ENCODE results near the gene ITGB2.

The ITGB2 gene

DNA sequence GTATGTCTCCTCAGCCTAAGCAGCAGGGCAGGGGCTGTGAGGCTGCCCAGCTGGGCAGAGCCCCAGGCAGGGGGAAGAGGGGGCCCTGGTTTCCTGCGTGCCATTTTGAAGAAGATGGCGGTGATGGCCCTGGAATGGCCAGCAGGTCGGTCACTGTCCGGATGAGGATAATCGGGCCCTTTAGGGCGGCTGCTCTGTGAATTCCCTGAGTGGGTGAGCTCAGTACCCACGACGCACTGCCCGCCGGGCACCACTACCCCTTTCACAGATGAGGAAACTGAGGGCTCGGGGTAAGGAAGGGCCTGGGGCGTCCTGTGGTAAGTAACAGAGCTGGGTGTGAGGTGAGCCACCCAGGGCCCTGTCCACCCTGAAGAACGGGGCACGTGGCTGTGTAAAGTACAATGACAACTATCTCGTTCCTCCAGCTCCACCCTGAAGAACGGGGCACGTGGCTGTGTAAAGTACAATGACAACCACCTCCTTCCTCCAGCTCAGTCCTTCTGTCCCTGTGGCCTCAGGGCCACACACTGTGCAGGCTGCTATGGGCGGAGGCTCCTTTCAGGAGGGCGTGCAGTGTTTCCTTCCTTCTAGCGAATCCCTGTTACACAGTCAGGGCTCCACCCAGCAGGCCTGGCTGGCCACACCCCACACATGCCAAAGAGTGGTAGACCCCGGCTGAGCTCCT lies 23.2 kb downstream of the ITGB2 start:
- no peak for DNase-seq (ENCODE audit: low read depth in 2 of 2)

DNA sequence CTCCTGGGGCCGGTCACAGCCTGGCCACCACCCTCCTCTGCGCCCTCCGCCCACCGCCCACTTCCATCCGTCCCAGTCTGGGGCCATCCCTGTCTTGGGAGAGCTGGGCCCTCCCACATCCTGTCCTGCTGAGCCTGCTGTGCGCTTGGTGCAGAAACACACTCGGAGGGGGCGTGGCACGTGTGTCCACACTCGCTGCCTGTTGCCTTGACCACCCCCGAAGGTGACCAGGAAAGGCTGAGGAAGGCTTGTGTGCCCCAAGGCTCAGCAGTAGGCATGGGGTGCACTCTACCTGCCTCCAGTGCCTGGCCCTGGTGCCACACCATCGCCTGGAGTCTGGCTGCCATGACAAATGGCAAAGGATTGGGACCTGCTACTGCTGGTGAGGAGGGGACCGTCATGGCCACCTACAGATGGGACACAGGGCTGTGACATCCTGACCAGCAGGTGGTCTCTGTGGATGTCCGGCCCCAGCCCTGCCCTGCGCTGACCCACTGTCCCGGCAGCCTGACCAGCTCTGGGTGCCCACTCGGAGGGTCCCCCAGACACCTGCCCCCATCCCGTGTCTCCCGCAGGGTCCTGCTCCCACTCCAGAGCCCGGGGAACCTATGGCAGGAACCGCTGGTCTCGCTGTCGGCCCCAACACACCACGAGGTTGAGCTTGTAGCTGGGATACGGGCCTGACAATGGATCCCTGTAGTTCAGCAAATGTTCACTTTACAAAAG lies 24.0 kb downstream of the ITGB2 start:
- DNase-seq (ENCODE audit: low read depth in 2 of 2): no peak

DNA sequence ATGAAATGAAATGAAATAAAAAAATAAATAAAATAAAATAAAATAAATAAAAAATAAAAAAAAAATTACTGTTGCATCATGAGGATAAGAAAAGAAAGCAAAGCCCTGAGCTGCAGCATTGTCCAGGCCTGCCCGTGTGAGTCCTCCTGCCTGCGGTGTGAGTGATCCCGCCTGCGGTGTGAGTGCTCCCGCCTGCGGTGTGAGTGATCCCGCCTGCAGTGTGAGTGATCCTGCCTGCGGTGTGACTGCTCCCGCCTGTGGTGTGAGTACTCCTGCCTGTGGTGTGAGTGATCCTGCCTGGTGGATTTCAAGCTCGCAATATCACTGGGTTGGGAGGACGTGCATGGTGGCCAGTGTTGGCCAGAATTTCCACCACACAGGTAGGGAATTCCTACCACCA lies 24.8 kb downstream of the ITGB2 start:
- no peak for DNase-seq (ENCODE audit: low read depth in 2 of 2)

DNA sequence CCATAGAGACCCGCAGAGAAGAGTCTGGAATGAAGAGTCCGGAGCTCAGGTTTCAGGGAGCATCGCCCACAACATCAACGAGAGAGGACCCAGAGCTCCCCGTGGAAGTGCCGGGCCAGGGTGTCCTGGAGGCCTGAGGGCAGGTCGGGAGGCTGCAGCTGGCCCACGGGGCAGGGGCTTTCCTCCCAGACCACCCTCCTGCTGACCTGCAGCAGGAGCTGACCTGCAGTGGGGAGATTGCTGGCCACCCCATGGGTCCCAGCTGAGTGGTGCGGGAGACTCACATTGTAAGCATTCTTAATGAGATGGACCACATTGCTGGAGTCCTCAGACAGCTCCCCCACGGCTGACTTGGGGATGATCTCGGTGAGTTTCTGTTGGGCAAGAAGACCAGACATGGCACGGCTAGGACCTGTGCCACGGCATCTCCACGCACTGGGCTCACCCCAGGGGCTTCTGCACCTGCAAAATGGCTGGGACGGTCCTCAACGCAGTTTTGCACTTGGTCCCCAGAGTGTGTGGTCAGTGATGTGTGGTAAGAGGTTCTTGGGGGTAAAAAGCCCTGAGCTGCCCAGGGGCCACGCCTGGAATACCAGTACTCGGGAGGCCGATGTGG lies 25.9 kb downstream of the ITGB2 start:
- DNase-seq (ENCODE audit: low read depth in 2 of 2): no peak

GRCh38 chr21:44893948-44894656 lies 26.6 kb downstream of the ITGB2 start:
- DNase-seq (ENCODE audit: low read depth in 2 of 2): no peak

GRCh38 chr21:44893278-44893556 lies 27.5 kb downstream of the ITGB2 start:
- no peak for DNase-seq (ENCODE audit: low read depth in 2 of 2)

- DNase-seq (ENCODE audit: low read depth in 2 of 2): peak in 1 of 2 donors; percentile 64
These were observed 28.0 kb downstream of the ITGB2 start for GRCh38 chr21:44892536-44893277.

DNA sequence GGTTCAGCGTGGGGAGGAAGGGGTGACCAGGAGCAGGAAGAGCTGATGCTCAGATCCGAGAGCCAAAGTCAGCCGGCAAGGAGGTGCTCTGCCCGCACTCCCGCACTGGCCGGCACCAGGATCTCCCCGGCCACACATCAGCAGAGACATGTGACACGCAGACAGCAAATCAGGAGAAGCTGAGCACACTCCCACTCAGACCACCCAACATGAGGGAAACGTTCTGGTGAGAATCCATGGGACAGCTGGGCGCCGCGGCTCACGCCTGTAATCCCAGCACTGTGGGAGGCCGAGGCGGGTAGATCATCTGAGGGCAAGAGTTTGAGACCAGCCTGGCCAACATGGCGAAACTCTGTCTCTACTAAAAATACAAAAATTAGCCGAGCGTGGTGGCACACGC lies 28.6 kb downstream of the ITGB2 start:
- no peak for DNase-seq (ENCODE audit: low read depth in 2 of 2)

GRCh38 chr21:44891631-44892031 lies 29.1 kb downstream of the ITGB2 start:
- no peak for DNase-seq (ENCODE audit: low read depth in 2 of 2)

GRCh38 chr21:44890961-44891541 lies 29.6 kb downstream of the ITGB2 start:
- no peak for DNase-seq (ENCODE audit: low read depth in 2 of 2)

DNA sequence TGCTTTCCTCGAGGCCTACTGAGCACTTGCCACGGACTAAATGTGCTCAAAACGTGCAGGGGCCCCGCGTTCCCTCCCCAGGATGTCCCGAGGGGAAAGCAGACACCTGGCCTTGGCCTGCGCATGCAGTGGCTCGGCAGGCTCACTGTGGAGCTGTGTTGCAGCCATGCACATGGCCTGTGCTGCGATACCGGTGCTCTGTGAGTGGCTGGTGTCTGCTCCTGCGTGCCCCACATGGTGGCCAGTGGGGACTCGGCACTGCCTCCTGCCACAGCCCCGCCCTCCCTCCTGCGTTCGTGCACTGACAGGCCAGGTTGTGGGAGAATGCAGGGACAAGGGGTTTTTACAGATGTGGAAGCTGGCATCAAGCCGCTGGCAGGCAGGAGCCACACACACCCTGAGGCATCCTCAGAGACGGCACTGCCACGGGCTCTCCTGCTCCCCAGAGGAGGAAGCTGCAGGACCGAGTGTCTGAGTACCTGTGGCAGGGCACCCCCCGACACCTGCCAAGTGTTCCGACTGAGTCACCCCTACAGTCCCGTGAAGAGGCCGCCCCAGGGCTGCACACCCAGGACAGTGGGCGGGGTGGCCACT lies 30.3 kb downstream of the ITGB2 start:
- DNase-seq (ENCODE audit: low read depth in 2 of 2): no peak

- DNase-seq (ENCODE audit: low read depth in 2 of 2): no peak
These were observed 30.9 kb downstream of the ITGB2 start for GRCh38 chr21:44889625-44890337.

DNA sequence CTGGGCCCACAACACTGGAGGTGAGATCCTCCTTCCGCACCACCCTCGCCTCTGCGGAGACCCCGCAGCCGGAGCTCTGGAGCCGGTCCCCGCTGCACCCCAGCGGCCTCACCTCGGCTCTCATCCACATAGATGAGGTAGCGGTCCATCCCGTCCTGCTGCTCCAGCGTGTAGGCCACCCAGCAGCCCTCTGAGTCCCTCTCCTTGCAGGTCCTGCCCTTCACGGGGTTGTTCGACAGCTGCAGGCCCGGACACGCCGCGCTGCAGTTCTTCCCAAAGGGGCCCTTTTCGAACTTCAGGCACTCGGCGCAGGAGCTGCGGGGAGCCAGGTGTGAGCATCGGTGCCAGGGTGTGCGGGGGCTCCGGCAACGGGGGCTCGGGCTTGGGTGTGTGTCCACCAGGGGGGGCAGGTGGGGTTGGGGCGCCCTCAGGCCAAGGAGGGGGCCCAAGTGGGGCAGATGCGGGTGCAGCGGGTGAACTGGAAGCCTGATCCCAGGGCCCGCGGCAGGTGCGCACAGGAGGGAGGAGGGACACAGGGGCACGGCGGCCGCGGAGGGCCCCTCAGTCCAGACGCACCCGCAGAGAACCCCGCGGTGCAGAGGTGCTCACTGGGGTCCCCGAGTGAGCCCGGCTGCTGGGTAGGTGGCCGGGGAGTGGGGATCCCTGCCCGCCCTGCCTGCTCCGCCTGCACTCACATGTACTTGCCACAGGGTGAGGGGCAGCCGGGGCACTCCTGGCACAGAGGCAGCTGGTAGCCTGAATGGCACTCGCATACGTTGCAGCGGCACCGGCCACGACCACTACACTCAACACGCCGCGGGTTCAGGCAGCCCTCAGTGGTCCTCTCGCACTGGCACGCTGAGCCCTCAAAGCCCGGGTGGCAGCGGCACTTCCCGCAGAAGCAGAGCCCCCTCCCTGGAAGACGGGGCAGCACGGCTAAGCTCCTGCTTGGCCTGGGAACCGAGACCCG lies 31.8 kb downstream of the ITGB2 start:
- no peak for DNase-seq (ENCODE audit: low read depth in 2 of 2)

DNA sequence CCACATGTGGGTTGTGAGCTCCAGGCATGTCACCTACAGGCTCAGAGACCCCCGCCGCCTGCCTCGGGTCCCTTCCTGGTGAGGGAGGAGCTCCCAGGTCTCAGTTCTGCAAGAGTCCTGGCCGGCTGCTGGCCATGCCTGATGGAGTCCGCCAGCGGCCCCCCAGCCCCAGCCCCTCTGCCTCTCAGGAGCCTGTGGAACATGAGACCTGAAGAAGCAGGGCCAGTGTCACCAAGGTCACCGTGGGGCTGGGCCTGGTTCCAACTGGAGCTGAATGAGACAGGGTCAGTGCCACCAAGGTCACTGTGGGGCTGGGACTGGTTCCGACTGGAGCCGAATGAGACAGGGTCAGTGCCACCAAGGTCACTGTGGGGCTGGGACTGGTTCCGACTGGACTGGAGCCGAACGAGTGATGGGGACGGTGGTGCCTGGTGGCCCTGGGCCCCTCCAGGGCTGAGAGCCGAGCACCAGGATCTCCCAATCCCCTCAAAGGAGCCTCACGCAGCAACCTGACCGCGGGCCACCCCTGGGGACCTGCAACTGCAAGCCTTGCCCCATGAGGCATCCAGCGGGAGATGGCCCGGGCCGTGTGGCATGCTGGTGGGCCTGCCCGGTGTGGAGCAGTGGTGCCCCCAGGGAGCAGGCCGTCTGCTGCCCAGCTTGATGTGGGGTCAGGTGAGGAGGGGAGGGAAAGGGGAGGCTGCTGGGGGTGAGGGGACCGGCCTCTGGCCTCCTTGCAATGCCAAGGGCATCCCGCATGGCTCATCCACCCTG lies 32.7 kb downstream of the ITGB2 start:
- no peak for DNase-seq (ENCODE audit: low read depth in 2 of 2)

- DNase-seq (ENCODE audit: low read depth in 2 of 2): no peak
These were observed 33.4 kb downstream of the ITGB2 start for GRCh38 chr21:44887126-44887806.

DNA sequence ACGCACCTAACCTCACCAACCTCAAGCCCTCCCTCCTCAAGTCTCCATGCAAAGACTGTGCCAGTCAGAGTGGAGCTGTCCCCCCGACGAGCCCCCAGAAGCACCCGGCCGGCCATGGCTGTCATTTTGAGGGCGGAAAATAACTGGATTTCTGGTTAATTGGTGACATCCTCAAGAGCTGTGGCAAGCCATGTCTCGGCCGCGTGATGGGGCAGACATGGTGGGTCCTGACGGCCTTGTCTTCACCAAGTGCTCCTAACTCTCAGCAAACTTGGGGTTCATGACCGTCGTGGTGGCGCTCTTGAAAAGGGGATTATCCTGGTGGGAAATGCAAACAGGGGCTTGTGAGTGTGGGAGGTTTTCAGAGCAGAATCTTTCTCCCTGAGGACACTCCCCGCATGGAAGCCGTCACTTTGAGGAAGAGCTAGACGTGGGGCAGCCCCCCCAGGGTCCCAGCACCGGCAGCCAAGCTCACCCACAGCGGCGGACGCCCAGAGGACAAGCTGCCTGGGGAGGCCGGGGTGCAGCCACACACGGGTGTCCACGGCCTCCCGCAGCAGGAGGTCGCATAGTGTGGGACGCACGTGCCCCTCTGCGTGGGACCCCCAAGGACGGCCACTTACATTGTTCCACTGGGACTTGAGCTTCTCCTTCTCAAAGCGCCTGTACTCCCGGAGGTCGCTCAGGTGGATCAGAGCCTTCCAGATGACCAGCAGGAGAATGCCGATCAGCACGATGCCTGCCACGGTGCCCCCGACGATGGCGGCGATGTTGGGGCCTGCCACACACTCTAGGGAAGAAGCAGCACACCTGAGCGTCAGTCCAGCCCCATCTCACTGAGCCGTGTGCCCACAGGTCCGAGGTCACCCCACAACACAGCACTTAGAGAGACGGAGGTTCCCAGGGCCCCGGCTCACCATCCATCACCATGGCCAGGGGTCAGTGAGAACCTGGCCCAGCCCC lies 34.3 kb downstream of the ITGB2 start:
- no peak for DNase-seq (ENCODE audit: low read depth in 2 of 2)

GRCh38 chr21:44885615-44886014 lies 35.1 kb downstream of the ITGB2 start:
- no peak for DNase-seq (ENCODE audit: low read depth in 2 of 2)

All from stimulated activated CD8-positive, alpha-beta memory T cell treated with anti-CD3 and anti-CD28 coated beads, Interleukin-15, amount 100 ng/mL, for 48 hours (primary cell).